Measurements from ENCODE around the gene HOXA2.

DNA sequence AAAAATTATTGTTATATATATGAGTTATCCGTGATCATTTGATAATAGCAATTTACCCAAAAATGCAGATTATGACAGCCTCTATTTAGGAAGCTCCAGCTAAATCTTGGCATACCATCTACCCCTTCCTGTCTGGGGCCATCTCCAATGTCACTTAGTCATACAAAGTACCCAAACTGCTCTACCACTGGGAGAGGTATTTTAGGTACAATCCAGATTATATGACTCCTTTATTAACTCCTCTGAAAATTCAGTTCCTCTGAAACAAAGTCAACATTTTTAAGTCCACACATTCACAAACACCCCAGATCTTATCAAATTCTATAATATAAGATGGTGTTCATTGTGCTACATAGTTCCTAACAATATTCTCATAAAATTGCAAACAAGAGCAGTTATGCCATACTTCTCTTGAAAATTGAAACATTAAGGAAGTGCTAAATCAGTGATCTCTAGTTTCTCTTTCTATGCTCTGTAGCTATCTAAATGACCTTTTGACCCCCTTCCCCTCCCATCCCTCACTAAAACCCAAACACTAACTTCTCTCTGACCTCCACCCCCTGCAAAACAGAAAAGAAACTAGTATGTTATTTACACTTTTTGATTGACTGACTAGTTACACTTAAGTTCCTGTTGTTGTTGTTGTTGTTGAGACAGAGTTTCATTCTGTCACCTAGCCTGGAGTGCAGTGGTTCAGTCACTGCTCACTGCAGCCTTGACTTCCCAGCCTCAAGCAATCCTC lies 23.1 kb downstream of the HOXA2 start:
- TF ChIP-seq, protein P1, sequence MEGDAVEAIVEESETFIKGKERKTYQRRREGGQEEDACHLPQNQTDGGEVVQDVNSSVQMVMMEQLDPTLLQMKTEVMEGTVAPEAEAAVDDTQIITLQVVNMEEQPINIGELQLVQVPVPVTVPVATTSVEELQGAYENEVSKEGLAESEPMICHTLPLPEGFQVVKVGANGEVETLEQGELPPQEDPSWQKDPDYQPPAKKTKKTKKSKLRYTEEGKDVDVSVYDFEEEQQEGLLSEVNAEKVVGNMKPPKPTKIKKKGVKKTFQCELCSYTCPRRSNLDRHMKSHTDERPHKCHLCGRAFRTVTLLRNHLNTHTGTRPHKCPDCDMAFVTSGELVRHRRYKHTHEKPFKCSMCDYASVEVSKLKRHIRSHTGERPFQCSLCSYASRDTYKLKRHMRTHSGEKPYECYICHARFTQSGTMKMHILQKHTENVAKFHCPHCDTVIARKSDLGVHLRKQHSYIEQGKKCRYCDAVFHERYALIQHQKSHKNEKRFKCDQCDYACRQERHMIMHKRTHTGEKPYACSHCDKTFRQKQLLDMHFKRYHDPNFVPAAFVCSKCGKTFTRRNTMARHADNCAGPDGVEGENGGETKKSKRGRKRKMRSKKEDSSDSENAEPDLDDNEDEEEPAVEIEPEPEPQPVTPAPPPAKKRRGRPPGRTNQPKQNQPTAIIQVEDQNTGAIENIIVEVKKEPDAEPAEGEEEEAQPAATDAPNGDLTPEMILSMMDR (IDR thresholded peaks at IDR 0.05), result no peak
- no peak for TF ChIP-seq POLR2A (IDR thresholded peaks at IDR 0.05)
